Caco-2 (cell line): ENCODE results near the gene WWOX. TPM values are rescaled to one million over a fixed set of nuclear protein-coding genes. Genes with fewer than 3 reads are reported as not detected.

Experiments
- BruUV-seq: library from RNA; stranded (reverse); fragments of 400-500 nt; replicated peaks from 2 replicates; lab custom pipeline; 2021; lab: Mats Ljungman, UMichigan
- CTCF ChIA-PET: fragments of 300-600 bp; sonication (Branson Sonifier 250); formaldehyde crosslinking; loops from one replicate; lab custom pipeline; 2022; ENCODE audit warnings: antibody characterized with exemption; lab: Charles Lee
- POLR2A ChIA-PET: fragments of 300-600 bp; sonication (Branson Sonifier 250); formaldehyde crosslinking; loops from one replicate; lab custom pipeline; 2022; ENCODE audit warnings: antibody characterized with exemption; lab: Charles Lee
- DNase-seq, 2 experiments: peaks; one replicate each; pipeline versions ENCODE4 v3.0.0 to v3.0.0-alpha.2; 2020 to 2022
- H3K27me3 ChIP-seq: replicated peaks from 2 replicates; pipeline ENCODE4 v1.6.0; 2011; ENCODE audit warnings: low read length; ENCODE audit not compliant: control insufficient read depth, insufficient read depth
- H3K36me3 ChIP-seq: 2 replicates; pipeline ENCODE4 v1.5.1; 2011; ENCODE audit warnings: low read length; ENCODE audit not compliant: control insufficient read depth, insufficient read depth
- H3K4me1 ChIP-seq: fragments of 250-450 bp; sonication (Bioruptor Pico); 2 replicates; pipeline ENCODE4 v1.5.1; 2020; ENCODE audit warnings: mild to moderate bottlenecking
- H3K4me3 ChIP-seq: 2 replicates; pipeline ENCODE4 v1.5.1; 2011; ENCODE audit warnings: low read depth, mild to moderate bottlenecking, control low read depth, low read length
- H3K9me3 ChIP-seq: fragments of 250-450 bp; sonication (Bioruptor Pico); 2 replicates; pipeline ENCODE4 v1.5.1; 2020; ENCODE audit warnings: mild to moderate bottlenecking, moderate library complexity
- H3K27ac Mint-ChIP-seq: one replicate; pipeline ENCODE4 v1.8.0; 2022; ENCODE audit warnings: mixed read lengths; ENCODE audit not compliant: unreplicated experiment
- H3K27me3 Mint-ChIP-seq: one replicate; pipeline ENCODE4 v1.8.0; 2022; ENCODE audit warnings: mixed read lengths; ENCODE audit not compliant: insufficient read depth, unreplicated experiment
- H3K36me3 Mint-ChIP-seq: one replicate; pipeline ENCODE4 v1.8.0; 2022; ENCODE audit warnings: mild to moderate bottlenecking, mixed read lengths; ENCODE audit not compliant: insufficient read depth, unreplicated experiment
- H3K4me1 Mint-ChIP-seq: one replicate; pipeline ENCODE4 v1.8.0; 2022; ENCODE audit warnings: low read depth, mixed read lengths; ENCODE audit not compliant: unreplicated experiment
- H3K4me3 Mint-ChIP-seq: one replicate; pipeline ENCODE4 v1.8.0; 2022; ENCODE audit warnings: mild to moderate bottlenecking, moderate library complexity, mixed read lengths; ENCODE audit not compliant: unreplicated experiment
- H3K9me3 Mint-ChIP-seq: one replicate; pipeline ENCODE4 v1.8.0; 2022; ENCODE audit warnings: mixed read lengths; ENCODE audit not compliant: unreplicated experiment
- CTCF ChIP-seq, 2 experiments: fragments of 200-600 bp in 1 of 2; IDR thresholded peaks; 1 replicate in 1 of 2; 2 replicates in 1 of 2; pipeline versions ENCODE4 v1.5.1 to v1.8.0; 2011 to 2022; ENCODE audit warnings: antibody characterized with exemption in 1 of 2, control low read depth in 1 of 2, inconsistent platforms in 1 of 2, low read depth in 1 of 2, low read length in 1 of 2, mild to moderate bottlenecking in 1 of 2, moderate library complexity in 1 of 2; ENCODE audit not compliant: insufficient read depth in 1 of 2, severe bottlenecking in 1 of 2, unreplicated experiment in 1 of 2
- intact Hi-C: fragments of 100-400 bp; cut with micrococcal nuclease; formaldehyde crosslinking; loops from one replicate; pipeline ENCODE4 v1.10.0; 2022; ENCODE audit not compliant: unreplicated experiment
- total RNA-seq: library from RNA; stranded (reverse); gene quantifications from 2 replicates; pipeline ENCODE4 v1.2.3, GENCODE V29; 2022

The WWOX gene
- total RNA-seq, 1 experiment from 2014 or later = 45.0 TPM

GRCh38 chr16:78439646-78440045, 340.2 kb downstream of the WWOX start:
- intact Hi-C loops = loop anchor here (5.0 kb wide), 1 partner anchor 182 kb away; no protein-coding TSS in a partner anchor

GRCh38 chr16:78441298-78441697, 341.8 kb downstream of the WWOX start:
- no peaks in the 10 kb centered on the region for H3K27me3 Mint-ChIP-seq
- ChIA-PET CTCF (no interaction called here), POLR2A (no interaction called here)
- BruUV-seq = no TSS peak
- Histone ChIP-seq H3K36me3 (no peaks in the 10 kb centered on the region), H3K4me3 (no peak overlapping the region), H3K9me3 (no peaks in the 10 kb centered on the region), H3K27me3 (no peaks in the 10 kb centered on the region), H3K4me1 (peaks cover 16% of the 10 kb centered on the region)
- peak overlapping the region; percentile 24 for H3K27ac Mint-ChIP-seq
- peak in 1 of 2 experiments; percentile 49 for DNase-seq
- H3K4me1 Mint-ChIP-seq = peaks cover 21% of the 10 kb centered on the region
- H3K4me3 Mint-ChIP-seq = no peak overlapping the region
- no peak for TF ChIP-seq CTCF (IDR thresholded peaks at IDR 0.05; ENCODE audit: insufficient read depth in 1 of 2, low read depth in 1 of 2, low read length in 1 of 2, severe bottlenecking in 1 of 2, unreplicated experiment in 1 of 2)
- H3K9me3 Mint-ChIP-seq = peaks cover 10% of the 10 kb centered on the region
- intact Hi-C loops = no loop called here
- H3K36me3 Mint-ChIP-seq = peaks cover 6% of the 10 kb centered on the region

More at GRCh38 chr16:78439646-78440045, 340.2 kb downstream of the WWOX start:
- Mint-ChIP-seq H3K27me3 (no peaks in the 10 kb centered on the region), H3K4me3 (no peak overlapping the region), H3K36me3 (peaks cover 6% of the 10 kb centered on the region), H3K9me3 (peaks cover 10% of the 10 kb centered on the region), H3K27ac (no peak overlapping the region), H3K4me1 (peaks cover 21% of the 10 kb centered on the region)
- no peak overlapping the region for H3K4me3 ChIP-seq
- no peak for TF ChIP-seq CTCF (IDR thresholded peaks at IDR 0.05; ENCODE audit: insufficient read depth in 1 of 2, low read depth in 1 of 2, low read length in 1 of 2, severe bottlenecking in 1 of 2, unreplicated experiment in 1 of 2)
- POLR2A ChIA-PET = no interaction called here
- peaks cover 16% of the 10 kb centered on the region for H3K4me1 ChIP-seq
- no peaks in the 10 kb centered on the region for H3K36me3 ChIP-seq
- no peak for DNase-seq
- BruUV-seq = no TSS peak
- CTCF ChIA-PET = no interaction called here
- H3K27me3 ChIP-seq = no peaks in the 10 kb centered on the region
- no peaks in the 10 kb centered on the region for H3K9me3 ChIP-seq

- Histone ChIP-seq H3K27me3 (no peaks in the 10 kb centered on the region), H3K4me1 (peaks cover 16% of the 10 kb centered on the region), H3K4me3 (no peak overlapping the region), H3K9me3 (no peaks in the 10 kb centered on the region), H3K36me3 (no peaks in the 10 kb centered on the region)
- ChIA-PET CTCF (no interaction called here), POLR2A (no interaction called here)
- Mint-ChIP-seq H3K27ac (peak overlapping the region; percentile 32), H3K9me3 (peaks cover 10% of the 10 kb centered on the region), H3K4me3 (no peak overlapping the region), H3K36me3 (peaks cover 6% of the 10 kb centered on the region), H3K27me3 (no peaks in the 10 kb centered on the region), H3K4me1 (peaks cover 21% of the 10 kb centered on the region)
- intact Hi-C loops = no loop called here
- TF ChIP-seq CTCF (IDR thresholded peaks at IDR 0.05; ENCODE audit: insufficient read depth in 1 of 2, low read depth in 1 of 2, low read length in 1 of 2, severe bottlenecking in 1 of 2, unreplicated experiment in 1 of 2) = no peak
- no TSS peak for BruUV-seq
- DNase-seq = no peak
These were observed 344.3 kb downstream of the WWOX start for GRCh38 chr16:78443542-78444364.
